Measurements from ENCODE around the gene TCF7L2. TPM values are rescaled to one million over a fixed set of nuclear protein-coding genes. Genes with fewer than 3 reads are reported as not detected.

TCF7L2 gene
- polyA plus RNA-seq (2013), result 10.5 TPM

DNA sequence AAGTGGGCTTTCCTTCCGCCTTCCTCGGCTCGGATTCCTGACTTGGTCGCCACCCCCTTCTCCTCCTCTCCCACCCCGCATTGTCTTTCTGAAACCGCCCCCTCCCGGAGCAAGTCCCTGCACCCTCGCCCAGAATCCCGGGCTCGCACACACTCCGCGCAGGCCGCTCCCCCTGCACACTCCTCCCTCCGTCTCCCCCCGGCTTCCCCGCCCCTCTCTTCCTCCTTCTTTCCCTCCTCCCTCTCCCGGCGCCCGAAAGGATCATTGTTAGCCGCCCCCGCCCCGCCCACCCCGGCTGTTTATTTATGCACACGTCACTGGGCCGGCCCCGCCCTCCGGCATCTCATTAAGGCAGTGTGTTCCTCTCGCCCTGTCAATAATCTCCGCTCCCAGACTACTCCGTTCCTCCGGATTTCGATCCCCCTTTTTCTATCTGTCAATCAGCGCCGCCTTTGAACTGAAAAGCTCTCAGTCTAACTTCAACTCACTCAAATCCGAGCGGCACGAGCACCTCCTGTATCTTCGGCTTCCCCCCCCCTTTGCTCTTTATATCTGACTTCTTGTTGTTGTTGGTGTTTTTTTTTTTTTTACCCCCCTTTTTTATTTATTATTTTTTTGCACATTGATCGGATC is at the start of gene TCF7L2:
Gene TCF7L2 (plus strand): TSS at position 373 of the 633 bp plus-strand sequence. CDS start 510 bp downstream, outside the sequence.
- no peaks in the 10 kb centered on the region for H3K9me3 ChIP-seq (ENCODE audit: control extremely low read depth in 1 of 5, control insufficient read depth in 4 of 5, insufficient read depth in 2 of 5, low read depth in 1 of 5, low read length in 4 of 5)
- H3K4me3 ChIP-seq (ENCODE audit: control insufficient read depth in 1 of 7, extremely low read depth in 1 of 7, insufficient read depth in 4 of 7, low read depth in 2 of 7, low read length in 6 of 7), result peak within 1 kb of the TSS; percentile 55 to 98 (median 93)
- ChIA-PET CTCF (no interaction called here), POLR2A (no interaction called here)
- H3K4me1 ChIP-seq (ENCODE audit: control extremely low read depth in 1 of 4, control insufficient read depth in 4 of 4, insufficient read depth in 4 of 4, low read length in 3 of 4), result peaks cover 7 to 39% (median 21%) of the 10 kb centered on the region in 4 experiments
- H3K36me3 ChIP-seq (ENCODE audit: control insufficient read depth in 4 of 4, insufficient read depth in 4 of 4, low read length in 3 of 4), result no peaks in the 10 kb centered on the region
- peak within 1 kb of the TSS; percentile 50 to 85 for H3K27ac ChIP-seq (ENCODE audit: insufficient read depth in 1 of 2, low read depth in 1 of 2, low read length in 2 of 2, poor library complexity in 1 of 2, severe bottlenecking in 2 of 2)
- WGBS (ENCODE audit: insufficient coverage), result 0% methylated on average over 18 of the region's 39 CpGs
- no peaks in the 10 kb centered on the region for H3K27me3 ChIP-seq (replicated peaks in 2 of 5; ENCODE audit: control insufficient read depth in 4 of 5, insufficient read depth in 5 of 5, low read length in 4 of 5)
- peak; percentile 93 to 94 (median 94) for DNase-seq

- ChIA-PET CTCF (interaction anchor here (1.0 kb wide), 1 partner anchor 32 kb away, joined by 3 read pairs; no protein-coding TSS in a partner anchor), POLR2A (no interaction called here)
Observed at GRCh38 chr10:112902730-112903129, 47.3 kb upstream of the TCF7L2 start.

DNA sequence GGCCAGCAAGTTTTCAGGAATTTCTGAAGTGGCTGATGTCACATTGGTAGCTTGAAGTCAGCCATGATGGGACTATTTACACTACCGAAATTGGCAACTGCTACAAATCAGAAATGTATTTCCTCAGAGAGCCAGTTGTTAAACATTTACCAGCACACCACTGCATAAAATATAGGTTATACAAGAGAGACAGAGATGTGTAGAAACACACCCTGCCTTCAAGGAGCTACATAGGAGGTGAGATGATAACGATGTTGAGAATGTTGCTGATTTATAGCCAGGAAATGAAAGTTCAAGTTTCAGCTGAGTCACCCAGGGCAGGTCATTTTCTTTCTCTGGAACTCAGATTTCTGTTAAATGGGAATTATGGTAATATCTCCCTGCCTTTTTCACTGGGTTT is 46.0 kb upstream of the TCF7L2 start:
- Histone ChIP-seq H3K27ac (ENCODE audit: insufficient read depth in 1 of 2, low read depth in 1 of 2, low read length in 2 of 2, poor library complexity in 1 of 2, severe bottlenecking in 2 of 2) (no peak overlapping the region), H3K27me3 (replicated peaks in 2 of 5; ENCODE audit: control insufficient read depth in 4 of 5, insufficient read depth in 5 of 5, low read length in 4 of 5) (no peaks in the 10 kb centered on the region), H3K36me3 (ENCODE audit: control insufficient read depth in 4 of 4, insufficient read depth in 4 of 4, low read length in 3 of 4) (no peaks in the 10 kb centered on the region), H3K4me3 (ENCODE audit: control insufficient read depth in 1 of 7, extremely low read depth in 1 of 7, insufficient read depth in 4 of 7, low read depth in 2 of 7, low read length in 6 of 7) (no peak overlapping the region), H3K9me3 (ENCODE audit: control extremely low read depth in 1 of 5, control insufficient read depth in 4 of 5, insufficient read depth in 2 of 5, low read depth in 1 of 5, low read length in 4 of 5) (no peaks in the 10 kb centered on the region), H3K4me1 (ENCODE audit: control extremely low read depth in 1 of 4, control insufficient read depth in 4 of 4, insufficient read depth in 4 of 4, low read length in 3 of 4) (peaks cover 0 to 6% (median 5%) of the 10 kb centered on the region in 4 experiments)
- peak in 1 of 3 donors; percentile 11 for DNase-seq
- CTCF ChIA-PET, result interaction anchor here (1.2 to 1.8 kb wide), 3 partner anchors 9 to 12 kb away, joined by 3 to 4 read pairs (median 3); no protein-coding TSS in a partner anchor
- POLR2A ChIA-PET, result no interaction called here
- 0% methylated on average over 1 of the region's 2 CpGs for WGBS (ENCODE audit: insufficient coverage)

More at GRCh38 chr10:112902730-112903129, 47.3 kb upstream of the TCF7L2 start:
- Histone ChIP-seq H3K4me3 (ENCODE audit: control insufficient read depth in 1 of 7, extremely low read depth in 1 of 7, insufficient read depth in 4 of 7, low read depth in 2 of 7, low read length in 6 of 7) (no peak overlapping the region), H3K27ac (ENCODE audit: insufficient read depth in 1 of 2, low read depth in 1 of 2, low read length in 2 of 2, poor library complexity in 1 of 2, severe bottlenecking in 2 of 2) (no peak overlapping the region), H3K36me3 (ENCODE audit: control insufficient read depth in 4 of 4, insufficient read depth in 4 of 4, low read length in 3 of 4) (no peaks in the 10 kb centered on the region), H3K27me3 (replicated peaks in 2 of 5; ENCODE audit: control insufficient read depth in 4 of 5, insufficient read depth in 5 of 5, low read length in 4 of 5) (no peaks in the 10 kb centered on the region), H3K4me1 (ENCODE audit: control extremely low read depth in 1 of 4, control insufficient read depth in 4 of 4, insufficient read depth in 4 of 4, low read length in 3 of 4) (peaks cover 0 to under 1% (median 0%) of the 10 kb centered on the region in 4 experiments), H3K9me3 (ENCODE audit: control extremely low read depth in 1 of 5, control insufficient read depth in 4 of 5, insufficient read depth in 2 of 5, low read depth in 1 of 5, low read length in 4 of 5) (no peaks in the 10 kb centered on the region)
- DNase-seq, result no peak
- WGBS (ENCODE audit: insufficient coverage), result 100% methylated on average over 1 of the region's 1 CpG

- 92% methylated on average over 6 of the region's 8 CpGs for WGBS (ENCODE audit: insufficient coverage)
- Histone ChIP-seq H3K27ac (ENCODE audit: insufficient read depth in 1 of 2, low read depth in 1 of 2, low read length in 2 of 2, poor library complexity in 1 of 2, severe bottlenecking in 2 of 2) (no peak overlapping the region), H3K27me3 (replicated peaks in 2 of 5; ENCODE audit: control insufficient read depth in 4 of 5, insufficient read depth in 5 of 5, low read length in 4 of 5) (no peaks in the 10 kb centered on the region), H3K4me3 (ENCODE audit: control insufficient read depth in 1 of 7, extremely low read depth in 1 of 7, insufficient read depth in 4 of 7, low read depth in 2 of 7, low read length in 6 of 7) (no peak overlapping the region), H3K9me3 (ENCODE audit: control extremely low read depth in 1 of 5, control insufficient read depth in 4 of 5, insufficient read depth in 2 of 5, low read depth in 1 of 5, low read length in 4 of 5) (no peaks in the 10 kb centered on the region), H3K36me3 (ENCODE audit: control insufficient read depth in 4 of 4, insufficient read depth in 4 of 4, low read length in 3 of 4) (no peaks in the 10 kb centered on the region), H3K4me1 (ENCODE audit: control extremely low read depth in 1 of 4, control insufficient read depth in 4 of 4, insufficient read depth in 4 of 4, low read length in 3 of 4) (peaks cover 0 to 10% (median 5%) of the 10 kb centered on the region in 4 experiments)
- ChIA-PET POLR2A (no interaction called here), CTCF (no interaction called here)
- no peak for DNase-seq
Observed at GRCh38 chr10:112906945-112907344, 43.1 kb upstream of the TCF7L2 start.

GRCh38 chr10:112907893-112908292 is 42.2 kb upstream of the TCF7L2 start:
- 87% methylated on average over 5 of the region's 6 CpGs for WGBS (ENCODE audit: insufficient coverage)
- ChIA-PET POLR2A (interaction anchor here (0.6 kb wide), 1 partner anchor 163 kb away, joined by 5 read pairs; no protein-coding TSS in a partner anchor), CTCF (no interaction called here)
- Histone ChIP-seq H3K27ac (ENCODE audit: insufficient read depth in 1 of 2, low read depth in 1 of 2, low read length in 2 of 2, poor library complexity in 1 of 2, severe bottlenecking in 2 of 2) (no peak overlapping the region), H3K9me3 (ENCODE audit: control extremely low read depth in 1 of 5, control insufficient read depth in 4 of 5, insufficient read depth in 2 of 5, low read depth in 1 of 5, low read length in 4 of 5) (no peaks in the 10 kb centered on the region), H3K4me1 (ENCODE audit: control extremely low read depth in 1 of 4, control insufficient read depth in 4 of 4, insufficient read depth in 4 of 4, low read length in 3 of 4) (peaks cover 0 to 10% (median 5%) of the 10 kb centered on the region in 4 experiments), H3K27me3 (replicated peaks in 2 of 5; ENCODE audit: control insufficient read depth in 4 of 5, insufficient read depth in 5 of 5, low read length in 4 of 5) (no peaks in the 10 kb centered on the region), H3K36me3 (ENCODE audit: control insufficient read depth in 4 of 4, insufficient read depth in 4 of 4, low read length in 3 of 4) (no peaks in the 10 kb centered on the region), H3K4me3 (ENCODE audit: control insufficient read depth in 1 of 7, extremely low read depth in 1 of 7, insufficient read depth in 4 of 7, low read depth in 2 of 7, low read length in 6 of 7) (no peak overlapping the region)
- DNase-seq, result peak in 2 of 3 donors; percentile 12 to 21

DNA sequence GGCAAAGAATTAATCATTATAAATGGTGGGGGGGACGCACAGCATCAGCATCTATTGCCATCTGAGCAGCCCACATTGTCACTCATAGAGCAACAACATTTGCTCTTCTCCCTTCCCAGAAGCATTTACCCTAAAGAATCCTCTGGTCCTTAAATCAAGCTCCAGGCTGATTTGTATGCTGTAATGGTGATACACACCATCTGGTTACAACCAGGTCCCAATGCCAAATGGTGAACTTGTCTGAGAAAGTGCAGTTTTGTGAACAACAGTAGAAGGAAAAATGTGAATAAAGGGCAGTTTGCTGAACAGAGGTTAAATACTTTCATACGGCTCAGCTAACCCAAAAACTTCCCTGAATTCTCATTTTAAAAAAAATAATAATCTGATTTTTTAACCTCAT is 38.8 kb upstream of the TCF7L2 start:
- no CpG with 5 or more reads among the region's 2 CpGs for WGBS (ENCODE audit: insufficient coverage)
- Histone ChIP-seq H3K4me3 (ENCODE audit: control insufficient read depth in 1 of 7, extremely low read depth in 1 of 7, insufficient read depth in 4 of 7, low read depth in 2 of 7, low read length in 6 of 7) (no peak overlapping the region), H3K9me3 (ENCODE audit: control extremely low read depth in 1 of 5, control insufficient read depth in 4 of 5, insufficient read depth in 2 of 5, low read depth in 1 of 5, low read length in 4 of 5) (no peaks in the 10 kb centered on the region), H3K4me1 (ENCODE audit: control extremely low read depth in 1 of 4, control insufficient read depth in 4 of 4, insufficient read depth in 4 of 4, low read length in 3 of 4) (peaks cover 0 to 10% (median 6%) of the 10 kb centered on the region in 4 experiments), H3K36me3 (ENCODE audit: control insufficient read depth in 4 of 4, insufficient read depth in 4 of 4, low read length in 3 of 4) (no peaks in the 10 kb centered on the region), H3K27me3 (replicated peaks in 2 of 5; ENCODE audit: control insufficient read depth in 4 of 5, insufficient read depth in 5 of 5, low read length in 4 of 5) (no peaks in the 10 kb centered on the region), H3K27ac (ENCODE audit: insufficient read depth in 1 of 2, low read depth in 1 of 2, low read length in 2 of 2, poor library complexity in 1 of 2, severe bottlenecking in 2 of 2) (no peak overlapping the region)
- ChIA-PET POLR2A (no interaction called here), CTCF (interaction anchor here (0.5 kb wide), 1 partner anchor 15 kb away, joined by 3 read pairs; no protein-coding TSS in a partner anchor)
- DNase-seq, result no peak

DNA sequence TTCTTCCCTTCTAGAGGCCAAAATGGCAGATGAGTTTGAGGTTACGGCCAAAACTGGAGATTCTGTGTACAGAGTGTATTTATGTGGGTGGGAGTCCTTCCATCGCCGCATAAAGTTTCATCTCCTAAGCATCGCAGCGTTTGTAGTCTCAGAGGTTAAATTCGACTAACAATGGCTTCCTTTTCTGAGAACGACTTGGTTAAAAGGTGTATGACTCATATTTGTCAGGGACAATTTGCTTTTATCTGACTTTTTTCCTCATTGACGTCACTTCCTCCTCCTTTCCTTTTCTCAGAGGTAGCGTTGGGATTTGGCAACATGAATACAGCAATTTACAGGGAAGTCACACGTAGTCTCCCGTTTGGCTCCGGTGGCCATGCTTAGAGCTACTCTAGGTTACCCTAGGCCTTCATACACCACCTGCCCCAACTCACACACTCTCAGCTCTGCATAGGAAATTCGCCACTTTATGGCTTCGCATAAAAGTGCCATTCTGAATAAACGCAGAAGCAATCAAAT is 37.6 kb upstream of the TCF7L2 start:
- CTCF ChIA-PET, result no interaction called here

More for the DNA sequence above, 37.6 kb upstream of the TCF7L2 start:
- no peak for DNase-seq
- Histone ChIP-seq H3K4me1 (ENCODE audit: control extremely low read depth in 1 of 4, control insufficient read depth in 4 of 4, insufficient read depth in 4 of 4, low read length in 3 of 4) (peaks cover 0 to 10% (median 6%) of the 10 kb centered on the region in 4 experiments), H3K4me3 (ENCODE audit: control insufficient read depth in 1 of 7, extremely low read depth in 1 of 7, insufficient read depth in 4 of 7, low read depth in 2 of 7, low read length in 6 of 7) (no peak overlapping the region), H3K27me3 (replicated peaks in 2 of 5; ENCODE audit: control insufficient read depth in 4 of 5, insufficient read depth in 5 of 5, low read length in 4 of 5) (no peaks in the 10 kb centered on the region), H3K36me3 (ENCODE audit: control insufficient read depth in 4 of 4, insufficient read depth in 4 of 4, low read length in 3 of 4) (no peaks in the 10 kb centered on the region), H3K27ac (ENCODE audit: insufficient read depth in 1 of 2, low read depth in 1 of 2, low read length in 2 of 2, poor library complexity in 1 of 2, severe bottlenecking in 2 of 2) (no peak overlapping the region), H3K9me3 (ENCODE audit: control extremely low read depth in 1 of 5, control insufficient read depth in 4 of 5, insufficient read depth in 2 of 5, low read depth in 1 of 5, low read length in 4 of 5) (no peaks in the 10 kb centered on the region)
- 99% methylated on average over 14 of the region's 15 CpGs for WGBS (ENCODE audit: insufficient coverage)
- POLR2A ChIA-PET, result no interaction called here

Data from common myeloid progenitor, CD34-positive (primary cell).